HEK293 (cell line): ENCODE results near the gene ZBTB26.

Source experiments
- ATF2 ChIP-seq: fragments of 450-650 bp; formaldehyde crosslinking; IDR thresholded peaks from 2 replicates; pipeline ENCODE4 v1.5.1; 2016; ENCODE audit warnings: missing biosample characterization, missing genetic modification characterization, low read depth
- BCL11A ChIP-seq: fragments of 450-650 bp; formaldehyde crosslinking; IDR thresholded peaks from 2 replicates; pipeline ENCODE4 v1.5.1; 2016; ENCODE audit warnings: low read depth, missing biosample characterization, missing genetic modification characterization
- EGR2 ChIP-seq: fragments of 450-650 bp; formaldehyde crosslinking; IDR thresholded peaks from 2 replicates; pipeline ENCODE4 v1.5.1; 2016; ENCODE audit warnings: low read depth, missing biosample characterization, missing genetic modification characterization
- ELK4 ChIP-seq: IDR thresholded peaks from 2 replicates; pipeline ENCODE4 v1.6.1; 2011; ENCODE audit warnings: mild to moderate bottlenecking, low read depth, low read length, borderline replicate concordance
- GLI2 ChIP-seq: fragments of 450-650 bp; formaldehyde crosslinking; IDR thresholded peaks from 2 replicates; pipeline ENCODE4; 2017; ENCODE audit warnings: missing biosample characterization, missing genetic modification characterization, low read depth, borderline replicate concordance
- GLIS1 ChIP-seq: fragments of 450-650 bp; formaldehyde crosslinking; IDR thresholded peaks from 2 replicates; pipeline ENCODE4 v1.5.1; 2016; ENCODE audit warnings: missing biosample characterization, missing genetic modification characterization
- OSR2 ChIP-seq: fragments of 450-650 bp; formaldehyde crosslinking; IDR thresholded peaks from 2 replicates; pipeline ENCODE4 v1.5.1; 2016; ENCODE audit warnings: missing biosample characterization, missing genetic modification characterization
- RBAK ChIP-seq: fragments of 450-650 bp; formaldehyde crosslinking; IDR thresholded peaks from 2 replicates; pipeline ENCODE4 v1.5.1; 2016; ENCODE audit warnings: missing biosample characterization, missing genetic modification characterization
- YY2 ChIP-seq: fragments of 450-650 bp; formaldehyde crosslinking; IDR thresholded peaks from 2 replicates; pipeline ENCODE4 v1.5.1; 2016; ENCODE audit warnings: missing biosample characterization, missing genetic modification characterization
- ZBTB11 ChIP-seq: fragments of 450-650 bp; formaldehyde crosslinking; conservative IDR thresholded peaks from 2 replicates; pipeline ENCODE4 v1.5.1; 2016; ENCODE audit warnings: low read depth, missing biosample characterization, missing genetic modification characterization
- ZBTB20 ChIP-seq: fragments of 450-650 bp; formaldehyde crosslinking; IDR thresholded peaks from 2 replicates; pipeline ENCODE4 v1.5.1; 2016; ENCODE audit warnings: missing biosample characterization, missing genetic modification characterization
- ZBTB48 ChIP-seq: fragments of 450-650 bp; formaldehyde crosslinking; IDR thresholded peaks from 2 replicates; pipeline ENCODE4 v1.5.1; 2016; ENCODE audit warnings: missing biosample characterization, missing genetic modification characterization
- ZEB2 ChIP-seq: fragments of 450-650 bp; formaldehyde crosslinking; IDR thresholded peaks from 2 replicates; pipeline ENCODE4 v1.5.1; 2016; ENCODE audit warnings: missing biosample characterization, missing genetic modification characterization
- ZFHX2 ChIP-seq: fragments of 450-650 bp; formaldehyde crosslinking; conservative IDR thresholded peaks from 2 replicates; pipeline ENCODE4 v1.5.1; 2016; ENCODE audit warnings: missing biosample characterization, missing genetic modification characterization
- ZNF112 ChIP-seq: fragments of 450-650 bp; formaldehyde crosslinking; IDR thresholded peaks from 2 replicates; pipeline ENCODE4 v1.5.0; 2017; ENCODE audit warnings: missing biosample characterization, missing genetic modification characterization
- ZNF140 ChIP-seq: fragments of 450-650 bp; formaldehyde crosslinking; IDR thresholded peaks from 2 replicates; pipeline ENCODE4 v1.5.1; 2016; ENCODE audit warnings: missing biosample characterization, missing genetic modification characterization
- ZNF155 ChIP-seq: fragments of 450-650 bp; formaldehyde crosslinking; IDR thresholded peaks from 2 replicates; pipeline ENCODE4 v1.5.1; 2016; ENCODE audit warnings: missing biosample characterization, missing genetic modification characterization
- ZNF16 ChIP-seq: fragments of 450-650 bp; formaldehyde crosslinking; IDR thresholded peaks from 2 replicates; pipeline ENCODE4 v1.5.1; 2016; ENCODE audit warnings: low read depth, missing biosample characterization, missing genetic modification characterization
- ZNF248 ChIP-seq: fragments of 450-650 bp; formaldehyde crosslinking; IDR thresholded peaks from 2 replicates; pipeline ENCODE4 v1.5.1; 2017; ENCODE audit warnings: missing biosample characterization, missing genetic modification characterization
- ZNF26 ChIP-seq: fragments of 450-650 bp; formaldehyde crosslinking; IDR thresholded peaks from 2 replicates; pipeline ENCODE4 v1.5.1; 2016; ENCODE audit warnings: missing biosample characterization, missing genetic modification characterization
- ZNF37A ChIP-seq: fragments of 450-650 bp; IDR thresholded peaks from 2 replicates; pipeline ENCODE4 v1.5.1; 2018; ENCODE audit warnings: missing biosample characterization, missing genetic modification characterization
- ZNF416 ChIP-seq: fragments of 450-650 bp; formaldehyde crosslinking; IDR thresholded peaks from 2 replicates; pipeline ENCODE4 v1.5.1; 2016; ENCODE audit warnings: missing biosample characterization, missing genetic modification characterization
- ZNF501 ChIP-seq: fragments of 450-650 bp; formaldehyde crosslinking; IDR thresholded peaks from 2 replicates; pipeline ENCODE4 v1.5.1; 2016; ENCODE audit warnings: missing biosample characterization, missing genetic modification characterization
- ZNF558 ChIP-seq: fragments of 450-650 bp; formaldehyde crosslinking; IDR thresholded peaks from 2 replicates; pipeline ENCODE4 v1.5.1; 2016; ENCODE audit warnings: missing biosample characterization, missing genetic modification characterization
- ZNF580 ChIP-seq: fragments of 450-650 bp; formaldehyde crosslinking; IDR thresholded peaks from 2 replicates; pipeline ENCODE4 v1.5.1; 2016; ENCODE audit warnings: missing biosample characterization, missing genetic modification characterization
- ZNF596 ChIP-seq: fragments of 450-650 bp; IDR thresholded peaks from 2 replicates; pipeline ENCODE4 v1.5.0; 2018; ENCODE audit warnings: missing biosample characterization, mild to moderate bottlenecking, missing genetic modification characterization, moderate library complexity
- ZNF645 ChIP-seq: fragments of 450-650 bp; formaldehyde crosslinking; IDR thresholded peaks from 2 replicates; pipeline ENCODE4; 2016; ENCODE audit warnings: missing biosample characterization, missing genetic modification characterization
- ZNF692 ChIP-seq: fragments of 450-650 bp; formaldehyde crosslinking; IDR thresholded peaks from 2 replicates; pipeline ENCODE4 v1.5.1; 2016; ENCODE audit warnings: missing biosample characterization, missing genetic modification characterization
- ZNF830 ChIP-seq: fragments of 450-650 bp; IDR thresholded peaks from 2 replicates; pipeline ENCODE4 v1.5.0; 2018; ENCODE audit warnings: missing biosample characterization, missing genetic modification characterization, low read depth, mild to moderate bottlenecking, moderate library complexity

ZBTB26 gene

GRCh38 chr9:122931226-122932121 is at the start of gene ZBTB26 (continued):
- TF ChIP-seq ZNF140 (tag by site-specific recombination) (no peak), ZNF37A (tag by site-specific recombination) (no peak), ZNF645 (tag by site-specific recombination) (no peak), ZNF16 (no peak), ZBTB20 (peak; percentile 84), ZNF155 (tag by site-specific recombination) (no peak), ZNF580 (peak; percentile 38; the same call in 1 of the 2 replicates), ZNF416 (tag by site-specific recombination) (no peak), ZFHX2 (tag by site-specific recombination) (peak; percentile 12; the same call in 1 of the 2 replicates), OSR2 (no peak), ZNF596 (tag by site-specific recombination) (no peak), ZBTB48 (tag by site-specific recombination) (peak; percentile 95; the same call in 1 of the 2 replicates), GLIS1 (tag by site-specific recombination) (peak; percentile 75), BCL11A (tag by site-specific recombination) (0 out of 2 replicates have a peak, but pooled peaks have one; percentile 59), ZNF248 (tag by site-specific recombination) (no peak), ZBTB11 (tag by site-specific recombination) (peak; percentile 97), ZNF501 (tag by site-specific recombination) (peak; percentile 62; the same call in 1 of the 2 replicates), RBAK (tag by site-specific recombination) (no peak), ELK4 (no peak; the same call in 1 of the 2 replicates), ZEB2 (tag by site-specific recombination) (peak; percentile 58; the same call in 1 of the 2 replicates), ZNF558 (no peak), ATF2 (no peak), GLI2 (tag by site-specific recombination) (no peak), EGR2 (tag by site-specific recombination) (no peak), ZNF692 (tag by site-specific recombination) (0 out of 2 replicates have a peak, but pooled peaks have one; percentile 29), ZNF112 (tag by site-specific recombination) (no peak), YY2 (no peak), ZNF830 (no peak), ZNF26 (no peak)
